H1 (cell line): ENCODE results near the gene KRTAP17-1. TPM values are rescaled to one million over a fixed set of nuclear protein-coding genes. Genes with fewer than 3 reads are reported as not detected.

ENCODE experiments used
- CTCF ChIA-PET: fragments of 300-600 bp; sonication (Branson Sonifier 250); formaldehyde crosslinking; loops from one replicate; lab custom pipeline; 2021; ENCODE audit not compliant: partially characterized antibody; lab: Charles Lee
- POLR2A ChIA-PET: fragments of 300-600 bp; sonication (Branson Sonifier 250); formaldehyde crosslinking; loops from one replicate; lab custom pipeline; 2021; ENCODE audit warnings: inconsistent platforms; ENCODE audit not compliant: partially characterized antibody; lab: Charles Lee
- DNase-seq, 2 experiments: peaks; one replicate each; pipeline versions ENCODE4 v3.0.0 to v3.0.0-alpha.2; 2010 to 2022; ENCODE audit warnings: low spot score in 2 of 2, low read depth in 1 of 2, mixed read lengths in 1 of 2
- FAIRE-seq: peaks from 2 replicates; lab custom pipeline; 2011; peaks lifted over from hg19 to GRCh38; lab: Jason Lieb, UNC
- H2AFZ ChIP-seq: 2 replicates; pipeline ENCODE4 v1.8.1; 2012; ENCODE audit warnings: low read length, inconsistent platforms
- H2AK5ac ChIP-seq: 2 replicates; pipeline ENCODE4 v1.6.1; 2013; ENCODE audit warnings: low read depth, low read length
- H2BK120ac ChIP-seq: replicated peaks from 2 replicates; pipeline ENCODE3; 2013; ENCODE audit warnings: low read depth, low read length, inconsistent platforms
- H2BK12ac ChIP-seq: 2 replicates; pipeline ENCODE4 v1.6.1; 2013; ENCODE audit warnings: low read depth, low read length
- H2BK15ac ChIP-seq: 2 replicates; pipeline ENCODE4 v1.6.1; 2013; ENCODE audit warnings: low read length
- H2BK20ac ChIP-seq: 2 replicates; pipeline ENCODE4 v1.6.1; 2013; ENCODE audit warnings: low read length
- H2BK5ac ChIP-seq: 2 replicates; pipeline ENCODE4 v1.6.1; 2013; ENCODE audit warnings: low read depth, low read length
- H3K14ac ChIP-seq: 2 replicates; pipeline ENCODE4 v1.6.1; 2013; ENCODE audit warnings: inconsistent platforms; ENCODE audit not compliant: insufficient read length
- H3K18ac ChIP-seq: 2 replicates; pipeline ENCODE4 v1.6.1; 2013; ENCODE audit warnings: low read length; ENCODE audit errors: extremely low read depth
- H3K23ac ChIP-seq: 2 replicates; pipeline ENCODE4 v1.6.1; 2013; ENCODE audit warnings: inconsistent platforms; ENCODE audit not compliant: insufficient read length
- H3K23me2 ChIP-seq: 2 replicates; pipeline ENCODE4 v1.6.1; 2013; ENCODE audit warnings: low read depth, low read length
- H3K27ac ChIP-seq: 2 replicates; pipeline ENCODE4 v1.6.1; 2011; ENCODE audit warnings: low read depth, low read length, inconsistent platforms
- H3K27me3 ChIP-seq, 4 experiments: replicated peaks in 1 of 4; 1 replicate in 1 of 4; 2 replicates in 3 of 4; pipeline versions ENCODE4 v1.6.1 to v1.8.1; 2011 to 2013; ENCODE audit warnings: low read length in 3 of 4, mild to moderate bottlenecking in 3 of 4, inconsistent platforms in 2 of 4, mixed read lengths in 2 of 4, moderate library complexity in 1 of 4; ENCODE audit not compliant: control insufficient read depth in 3 of 4, insufficient read depth in 3 of 4; ENCODE audit errors: extremely low read depth in 1 of 4
- H3K36me3 ChIP-seq, 4 experiments: 2 replicates each; pipeline versions ENCODE4 v1.6.1 to v1.8.1; 2011 to 2013; ENCODE audit warnings: mild to moderate bottlenecking in 4 of 4, low read length in 3 of 4, moderate library complexity in 2 of 4, control low read depth in 1 of 4, inconsistent platforms in 1 of 4; ENCODE audit not compliant: insufficient read depth in 4 of 4, control insufficient read depth in 2 of 4
- H3K4ac ChIP-seq: replicated peaks from 2 replicates; pipeline ENCODE3; 2013; ENCODE audit warnings: low read length, low read depth, mixed read lengths, inconsistent platforms; ENCODE audit not compliant: insufficient read length
- H3K4me1 ChIP-seq, 4 experiments: replicated peaks in 1 of 4; 1 replicate in 1 of 4; 2 replicates in 3 of 4; pipeline versions ENCODE4 v1.6.1 to v1.8.1; 2011 to 2013; ENCODE audit warnings: low read length in 3 of 4, inconsistent platforms in 2 of 4, mixed read lengths in 1 of 4; ENCODE audit not compliant: insufficient read depth in 4 of 4, control insufficient read depth in 3 of 4
- H3K4me2 ChIP-seq, 2 experiments: 2 replicates each; pipeline versions ENCODE4 v1.6.1 to v1.8.1; 2011 to 2013; ENCODE audit warnings: low read depth in 2 of 2, low read length in 2 of 2, control low read depth in 1 of 2, inconsistent platforms in 1 of 2, mild to moderate bottlenecking in 1 of 2; ENCODE audit not compliant: insufficient read depth in 1 of 2
- H3K4me3 ChIP-seq, 4 experiments: fragments of 200-600, 300-600 bp in 1 of 4; sonication (generic), shearing (Covaris generic), sonication (Bioruptor Twin) in 1 of 4; 2 replicates each; pipeline versions ENCODE4 v1.5.1 to v1.8.1; 2011 to 2016; ENCODE audit warnings: low read length in 4 of 4, low read depth in 3 of 4, control low read depth in 2 of 4, inconsistent platforms in 2 of 4, mild to moderate bottlenecking in 2 of 4, mixed read lengths in 1 of 4, moderate library complexity in 1 of 4; ENCODE audit not compliant: insufficient read depth in 2 of 4; ENCODE audit errors: extremely low read depth in 1 of 4
- H3K56ac ChIP-seq: replicated peaks from 2 replicates; pipeline ENCODE3; 2013; ENCODE audit warnings: low read depth, mild to moderate bottlenecking, mixed read lengths, low read length, inconsistent platforms; ENCODE audit not compliant: insufficient read length
- H3K79me1 ChIP-seq: 2 replicates; pipeline ENCODE4 v1.6.1; 2013; ENCODE audit warnings: low read depth, low read length, control low read depth
- H3K79me2 ChIP-seq, 2 experiments: 2 replicates each; pipeline versions ENCODE4 v1.6.1 to v1.8.1; 2012 to 2013; ENCODE audit warnings: low read length in 2 of 2, mild to moderate bottlenecking in 2 of 2, inconsistent platforms in 1 of 2; ENCODE audit not compliant: insufficient read depth in 2 of 2, control insufficient read depth in 1 of 2
- H3K9ac ChIP-seq, 4 experiments: replicated peaks in 1 of 4; 1 replicate in 1 of 4; 2 replicates in 3 of 4; pipeline versions ENCODE4 v1.6.1 to v1.8.1; 2011 to 2013; ENCODE audit warnings: low read depth in 3 of 4, low read length in 3 of 4, control low read depth in 2 of 4, mild to moderate bottlenecking in 2 of 4, moderate library complexity in 2 of 4, inconsistent platforms in 1 of 4; ENCODE audit errors: extremely low read depth in 1 of 4
- H3K9me3 ChIP-seq, 2 experiments: 2 replicates each; pipeline versions ENCODE4 v1.6.1 to v1.8.1; 2012 to 2013; ENCODE audit warnings: mild to moderate bottlenecking in 2 of 2, moderate library complexity in 2 of 2, control low read depth in 1 of 2, inconsistent platforms in 1 of 2, low read depth in 1 of 2, low read length in 1 of 2, mixed read lengths in 1 of 2; ENCODE audit not compliant: insufficient read depth in 2 of 2
- H4K20me1 ChIP-seq, 2 experiments: replicated peaks in 1 of 2; 2 replicates each; pipeline versions ENCODE3 to v1.8.1; 2011 to 2013; ENCODE audit warnings: inconsistent platforms in 2 of 2, low read length in 2 of 2, mild to moderate bottlenecking in 1 of 2; ENCODE audit not compliant: insufficient read depth in 2 of 2, control insufficient read depth in 1 of 2
- H4K5ac ChIP-seq: 2 replicates; pipeline ENCODE4 v1.6.1; 2013; ENCODE audit warnings: low read length, low read depth, mixed read lengths, inconsistent platforms; ENCODE audit not compliant: insufficient read length
- H4K8ac ChIP-seq: 2 replicates; pipeline ENCODE4 v1.8.0; 2013; ENCODE audit warnings: mild to moderate bottlenecking, moderate library complexity, low read length, inconsistent platforms; ENCODE audit not compliant: insufficient read depth; ENCODE audit errors: extremely low read depth
- H4K91ac ChIP-seq: replicated peaks from 2 replicates; pipeline ENCODE3; 2013; ENCODE audit warnings: low read length, mixed read lengths, inconsistent platforms; ENCODE audit not compliant: insufficient read length
- EP300 ChIP-seq, 2 experiments: IDR thresholded peaks; 1 replicate in 1 of 2; 2 replicates in 1 of 2; pipeline ENCODE4 v1.6.1; 2011 to 2012; ENCODE audit warnings: low read depth in 2 of 2, low read length in 2 of 2, mild to moderate bottlenecking in 2 of 2, borderline replicate concordance in 1 of 2, inconsistent platforms in 1 of 2, moderate library complexity in 1 of 2
- EZH2 ChIP-seq: fragments of 200-600 bp; sonication (generic); IDR thresholded peaks from 2 replicates; pipeline ENCODE4 v1.7.1; 2012; ENCODE audit warnings: low read depth, mild to moderate bottlenecking, moderate library complexity, low read length, inconsistent platforms; ENCODE audit not compliant: severe bottlenecking
- GABPA ChIP-seq: IDR thresholded peaks from 2 replicates; pipeline ENCODE4 v1.6.1; 2011; ENCODE audit warnings: mild to moderate bottlenecking, low read length, moderate library complexity, borderline replicate concordance; ENCODE audit not compliant: insufficient read depth
- SP1 ChIP-seq: IDR thresholded peaks from 2 replicates; pipeline ENCODE4 v1.6.1; 2011; ENCODE audit warnings: low read depth, low read length
- TAF7 ChIP-seq: optimal IDR thresholded peaks from 2 replicates; pipeline ENCODE3; 2011; ENCODE audit warnings: low read depth, mild to moderate bottlenecking, inconsistent platforms, low read length, moderate library complexity, borderline replicate concordance
- WGBS, 2 experiments: shearing (Covaris generic) in 1 of 2; methylation state at CpG; one replicate each; pipeline versions ENCODE4 v1.1.6 to v1.1.7; 2013 to 2015; ENCODE audit warnings: low lambda C conversion rate in 2 of 2, mixed read lengths in 2 of 2, inconsistent platforms in 1 of 2, low coverage in 1 of 2, missing lambda C conversion rate in 1 of 2; ENCODE audit not compliant: insufficient replicate concordance in 2 of 2, insufficient coverage in 1 of 2, insufficient read length in 1 of 2; ENCODE audit errors: extremely low coverage in 1 of 2, missing lambda C conversion rate in 1 of 2; 5-methylcytosine and 5-hydroxymethylcytosine counted together
- polyA plus RNA-seq, 7 experiments: library from polyadenylated mRNA; depleted of rRNA in 3 of 7; stranded (reverse) in 5 of 7; unstranded in 2 of 7; fragments of >200 nt in 5 of 7; fragments of 200-250 nt in 2 of 7; gene quantifications; 1 replicate in 5 of 7; 2 replicates in 1 of 7; 4 replicates in 1 of 7; pipeline versions ENCODE4 v1.2.1 to v1.2.3, GENCODE V29; 2011 to 2013; ENCODE audit warnings: missing spikeins in 2 of 7, mixed read lengths in 2 of 7
- total RNA-seq: library from RNA; stranded (reverse); fragmentation: NEBNext Ultra II Directional; extraction: Animal tissue kit (Norgen Biotek cat#: 25700); gene quantifications from 2 replicates; pipeline ENCODE4 v1.2.1, GENCODE V29; 2021

KRTAP17-1 gene
- total and polyA plus RNA-seq, 2 of the 8 experiments (the other 6 are each of a cell fraction or from before 2014, with no cell fraction given), result not detected

DNA sequence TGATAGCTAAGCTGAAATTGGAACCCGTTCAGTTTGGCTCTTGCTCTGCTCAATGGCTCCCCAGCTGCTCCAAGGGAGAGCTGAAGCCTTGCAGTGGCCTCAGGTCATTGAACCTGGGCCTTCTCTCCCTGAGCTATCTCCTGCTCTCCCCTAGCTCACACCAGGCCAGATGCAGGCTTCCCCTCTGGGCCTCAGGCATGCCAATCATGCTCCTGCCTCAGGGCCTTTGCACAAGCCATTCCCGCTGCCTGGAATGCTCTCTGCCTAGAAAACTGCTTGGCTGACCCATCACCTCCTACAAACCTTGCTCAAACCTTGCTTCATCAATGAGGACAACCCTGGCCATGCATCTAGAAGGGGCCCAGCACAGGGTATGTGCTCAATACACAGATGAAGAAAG, 16.7 kb upstream of the KRTAP17-1 start:
- H3K4me1 ChIP-seq, result no peaks in the 10 kb centered on the region
- H2BK20ac ChIP-seq, result no peak overlapping the region
- no peaks in the 10 kb centered on the region for H3K9me3 ChIP-seq
- H3K27me3 ChIP-seq, result no peaks in the 10 kb centered on the region
- no peak overlapping the region for H3K56ac ChIP-seq
- no peak overlapping the region for H3K4ac ChIP-seq
- no peak overlapping the region for H2AK5ac ChIP-seq
- no peak overlapping the region for H3K14ac ChIP-seq
- DNase-seq (peak in 1 of 2 experiments; percentile 4), FAIRE-seq (no peak)
- no peak overlapping the region for H4K91ac ChIP-seq
- H3K23me2 ChIP-seq, result no peaks in the 10 kb centered on the region
- POLR2A ChIA-PET, result no interaction called here
- no peaks in the 10 kb centered on the region for H4K20me1 ChIP-seq
- H4K8ac ChIP-seq, result no peak overlapping the region
- H3K27ac ChIP-seq, result no peak overlapping the region
- H3K36me3 ChIP-seq, result no peaks in the 10 kb centered on the region
- no peak for TF ChIP-seq GABPA
- no peak for TF ChIP-seq SP1
- TF ChIP-seq TAF7, result no peak
- no peak for TF ChIP-seq EZH2
- TF ChIP-seq EP300 (IDR thresholded peaks at IDR 0.05; ENCODE audit: borderline replicate concordance in 1 of 2, low read depth in 2 of 2, low read length in 2 of 2), result no peak
- H2BK5ac ChIP-seq, result no peak overlapping the region
- H4K5ac ChIP-seq, result no peak overlapping the region
- no peak overlapping the region for H3K9ac ChIP-seq
- no peak overlapping the region for H2AFZ ChIP-seq
- H3K79me2 ChIP-seq, result no peaks in the 10 kb centered on the region
- CTCF ChIA-PET, result interaction anchor here (1.0 to 5.8 kb wide), 8 partner anchors 8 to 469 kb away, joined by 3 to 24 read pairs (median 6); no protein-coding TSS in a partner anchor
- no peak overlapping the region for H3K23ac ChIP-seq
- H2BK12ac ChIP-seq, result no peak overlapping the region
- H3K18ac ChIP-seq, result no peak overlapping the region
- H3K4me2 ChIP-seq, result no peak overlapping the region
- no peak overlapping the region for H2BK120ac ChIP-seq
- H2BK15ac ChIP-seq, result no peak overlapping the region
- WGBS, 2 experiments, result 79% methylated on average over 2 of the region's 2 CpGs; no CpG with 5 or more reads in 1 of the 2 experiments
- no peak overlapping the region for H3K4me3 ChIP-seq
- no peaks in the 10 kb centered on the region for H3K79me1 ChIP-seq
